ENCODE data around the gene CLNK. TPM values are rescaled to one million over a fixed set of nuclear protein-coding genes. Genes with fewer than 3 reads are reported as not detected.

Gene CLNK
- total RNA-seq, 1 experiment from 2014 or later = not detected

DNA sequence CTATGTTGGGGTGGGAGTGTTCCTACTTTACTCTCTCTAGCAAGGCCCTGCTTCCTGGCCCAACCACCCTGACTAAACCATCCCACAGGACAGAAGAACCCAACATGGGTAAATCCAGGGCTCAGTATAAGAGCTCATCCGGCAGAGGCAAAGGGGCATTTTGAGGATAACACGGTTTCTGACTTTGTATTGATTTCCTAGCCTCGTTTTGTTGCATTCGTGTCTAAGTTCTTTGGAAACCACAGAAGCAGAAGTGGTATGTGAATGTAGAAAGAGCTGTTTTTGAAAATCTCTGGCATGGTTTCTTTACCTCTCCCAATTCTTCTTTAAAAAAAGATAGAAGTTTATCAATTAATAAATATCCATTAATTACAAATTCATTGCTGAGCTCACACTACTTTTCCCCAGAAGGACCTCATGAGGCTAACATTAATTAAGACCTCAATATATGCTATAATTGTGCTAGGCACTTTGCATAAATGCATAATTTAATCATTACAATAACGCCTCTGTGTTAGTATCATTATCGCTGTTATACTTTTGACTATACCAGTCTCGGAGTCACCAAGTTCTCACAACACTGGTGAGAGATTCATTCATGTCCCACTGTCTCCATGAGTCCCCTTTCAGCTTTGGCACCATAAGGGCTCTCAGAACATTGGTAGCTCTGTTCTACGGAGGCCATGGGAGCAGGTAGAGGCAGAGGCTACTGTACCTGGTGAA is 5.8 kb upstream of the CLNK start:
- Histone ChIP-seq H3K27me3 (no peaks in the 10 kb centered on the region), H3K27ac (no peak overlapping the region), H3K4me1 (no peaks in the 10 kb centered on the region), H3K36me3 (no peaks in the 10 kb centered on the region), H3K9me3 (replicated peaks) (no peaks in the 10 kb centered on the region), H3K4me3 (no peak overlapping the region)
- DNase-seq = no peak

DNA sequence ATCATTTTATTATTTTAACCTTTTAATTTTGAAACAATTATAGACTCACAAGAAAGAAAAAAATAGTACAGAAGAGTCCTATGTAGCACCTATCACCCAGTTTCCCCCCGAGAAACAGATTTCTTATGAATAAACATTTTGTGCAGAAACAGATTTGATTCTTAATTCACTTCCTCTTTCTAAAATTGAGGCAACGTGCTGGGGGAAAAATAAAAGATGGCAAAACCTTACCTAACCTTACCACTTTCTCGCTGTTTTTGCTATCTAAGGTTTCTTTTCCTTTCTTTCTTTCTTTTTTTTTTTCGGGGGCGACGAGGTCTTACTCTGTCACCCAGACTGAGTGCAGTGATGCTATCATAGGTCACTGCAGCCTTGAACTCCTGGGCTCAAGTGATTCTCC is 4.3 kb upstream of the CLNK start:
- Histone ChIP-seq H3K4me1 (no peaks in the 10 kb centered on the region), H3K27me3 (no peaks in the 10 kb centered on the region), H3K27ac (no peak overlapping the region), H3K36me3 (no peaks in the 10 kb centered on the region), H3K4me3 (no peak overlapping the region), H3K9me3 (replicated peaks) (no peaks in the 10 kb centered on the region)
- no peak for DNase-seq

DNA sequence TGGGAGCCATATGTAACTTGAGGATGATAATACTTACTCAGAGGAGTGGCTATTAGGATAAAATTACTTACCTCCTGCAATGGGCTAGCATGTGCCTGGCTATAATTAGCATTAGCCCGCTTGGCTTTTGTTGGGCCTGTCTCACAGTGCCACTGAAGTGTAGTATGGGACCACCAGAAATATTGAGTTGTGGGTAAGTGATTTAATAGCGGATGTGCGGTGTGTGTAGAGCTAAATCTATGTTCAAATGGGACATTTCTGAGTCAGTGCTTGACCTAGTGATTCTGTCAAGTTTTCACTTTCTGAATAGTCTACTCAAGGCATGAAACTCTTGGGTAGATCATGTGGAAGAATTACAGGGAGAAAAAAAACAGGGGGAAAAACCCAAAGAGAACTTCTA is 3.5 kb upstream of the CLNK start:
- H3K4me3 ChIP-seq = no peak overlapping the region
- H3K27ac ChIP-seq = no peak overlapping the region
- no peaks in the 10 kb centered on the region for H3K9me3 ChIP-seq (replicated peaks)
- no peaks in the 10 kb centered on the region for H3K36me3 ChIP-seq
- no peaks in the 10 kb centered on the region for H3K27me3 ChIP-seq
- H3K4me1 ChIP-seq = no peaks in the 10 kb centered on the region
- no peak for DNase-seq

DNA sequence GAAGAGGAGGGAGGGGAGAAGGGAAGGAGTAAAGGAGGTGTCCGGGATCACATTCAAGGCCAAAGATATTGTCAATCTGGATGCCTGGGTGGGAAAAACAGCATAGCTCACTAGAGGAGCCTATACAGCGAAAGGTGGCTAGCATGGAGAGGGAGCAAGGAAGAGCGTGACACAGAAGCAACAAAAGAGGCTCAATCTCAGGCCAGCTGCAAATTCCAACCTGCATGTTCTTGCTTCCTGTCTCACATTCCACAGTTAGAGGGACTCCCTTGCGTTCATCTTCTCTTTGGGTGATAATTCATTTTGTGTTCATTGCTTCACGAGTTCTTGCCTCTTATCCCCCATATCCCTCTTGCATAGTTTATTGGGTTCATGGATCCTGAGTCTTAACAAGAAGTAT is 3.0 kb upstream of the CLNK start:
- no peak overlapping the region for H3K4me3 ChIP-seq
- no peak overlapping the region for H3K27ac ChIP-seq
- H3K27me3 ChIP-seq = 0 out of 2 replicates have a peak, but pooled peaks cover 3% of the 10 kb centered on the region
- no peaks in the 10 kb centered on the region for H3K9me3 ChIP-seq (replicated peaks)
- H3K36me3 ChIP-seq = no peaks in the 10 kb centered on the region
- DNase-seq = no peak
- no peaks in the 10 kb centered on the region for H3K4me1 ChIP-seq

DNA sequence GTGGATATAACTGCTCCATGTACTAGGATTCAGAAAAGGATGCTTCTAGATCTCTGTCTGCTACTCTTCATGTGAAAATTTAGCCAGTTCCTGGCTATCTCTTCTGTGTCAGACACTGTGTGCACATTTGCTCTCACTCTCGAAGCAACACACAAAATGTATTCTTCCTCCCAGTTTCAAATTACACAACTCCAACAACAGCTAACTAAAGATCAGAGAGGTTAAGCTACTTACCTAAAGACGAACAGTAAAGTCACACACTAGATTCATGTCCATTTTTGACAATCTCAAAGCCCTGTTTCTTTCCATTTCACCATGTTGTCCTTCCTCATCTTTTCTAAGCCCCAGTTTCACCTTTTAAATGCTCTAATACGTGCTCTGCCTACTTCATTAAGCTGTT is 2.2 kb downstream of the CLNK start:
- no peak overlapping the region for H3K27ac ChIP-seq
- DNase-seq = no peak
- H3K4me3 ChIP-seq = no peak overlapping the region

DNA sequence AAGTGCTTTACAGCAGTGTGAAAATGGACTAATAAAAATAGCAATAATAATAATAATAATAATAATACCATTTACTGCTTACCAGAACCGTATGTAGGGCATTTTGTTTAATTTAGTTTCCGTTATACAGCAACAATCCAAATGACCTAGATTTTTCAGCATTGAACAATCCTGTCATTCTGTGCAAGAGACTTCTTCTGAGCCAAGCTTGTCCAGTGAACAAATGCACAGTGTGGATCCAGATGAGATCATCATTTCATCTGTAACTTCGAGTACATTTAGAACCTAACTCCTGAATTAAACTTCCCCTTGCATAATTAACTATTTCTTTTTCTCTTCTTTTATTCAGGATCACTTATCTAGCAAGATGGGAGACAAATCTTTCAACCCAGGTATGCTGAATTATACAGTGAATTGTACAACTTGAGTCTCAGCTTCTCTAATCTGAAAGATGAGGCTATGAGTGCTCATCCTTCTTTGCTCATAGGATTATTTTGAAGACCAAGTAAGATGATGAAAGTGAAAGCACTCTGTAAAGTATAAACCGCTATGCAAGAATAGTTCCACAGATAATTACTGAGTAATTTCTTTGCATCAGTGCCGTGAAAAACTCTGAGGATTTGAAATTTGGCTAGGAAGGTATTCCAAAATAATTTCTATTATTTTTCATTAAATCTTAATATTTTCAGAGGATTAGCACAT is 6.6 kb downstream of the CLNK start:
- DNase-seq = no peak
- Histone ChIP-seq H3K27ac (no peak overlapping the region), H3K4me1 (no peaks in the 10 kb centered on the region), H3K9me3 (replicated peaks) (no peaks in the 10 kb centered on the region; the same call in 1 of the 2 replicates), H3K36me3 (no peaks in the 10 kb centered on the region), H3K4me3 (no peak overlapping the region), H3K27me3 (0 out of 2 replicates have a peak, but pooled peaks cover 4% of the 10 kb centered on the region)

More for the DNA sequence above, 2.2 kb downstream of the CLNK start:
- Histone ChIP-seq H3K36me3 (no peaks in the 10 kb centered on the region), H3K9me3 (replicated peaks) (no peaks in the 10 kb centered on the region), H3K27me3 (0 out of 2 replicates have a peak, but pooled peaks cover 4% of the 10 kb centered on the region), H3K4me1 (no peaks in the 10 kb centered on the region)

DNA sequence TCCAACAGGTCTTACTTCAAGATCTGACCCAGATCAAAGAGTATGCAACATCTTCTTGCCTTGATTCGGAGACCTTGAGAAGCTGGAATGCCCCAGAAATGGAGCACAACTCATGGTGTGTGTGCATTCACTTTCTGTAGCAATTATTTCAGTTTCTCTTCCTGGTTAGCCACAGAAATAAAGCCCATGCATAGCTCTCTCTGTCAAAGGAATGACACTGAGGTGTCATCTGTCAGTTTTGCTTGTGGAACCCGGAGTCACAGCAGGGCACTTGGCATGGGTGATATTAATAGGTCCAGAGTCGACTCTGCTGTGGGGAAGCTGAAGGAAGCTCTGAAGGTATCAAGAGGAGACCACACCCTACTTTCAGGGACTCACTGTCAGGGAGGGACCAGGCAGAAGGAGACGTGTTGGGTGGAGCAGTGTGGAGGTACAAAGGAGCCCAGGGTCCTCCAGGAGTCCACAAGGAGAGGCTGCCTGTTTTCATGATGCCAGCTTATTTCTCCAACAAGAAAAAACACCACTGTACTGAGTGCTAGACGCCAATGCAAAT is 10.7 kb downstream of the CLNK start:
- Histone ChIP-seq H3K36me3 (no peaks in the 10 kb centered on the region), H3K4me1 (no peaks in the 10 kb centered on the region), H3K9me3 (replicated peaks) (no peaks in the 10 kb centered on the region; the same call in 1 of the 2 replicates), H3K27ac (no peak overlapping the region), H3K27me3 (no peaks in the 10 kb centered on the region), H3K4me3 (no peak overlapping the region)
- no peak for DNase-seq

GRCh38 chr4:10672379-10672778 is 12.2 kb downstream of the CLNK start:
- Histone ChIP-seq H3K9me3 (replicated peaks) (no peaks in the 10 kb centered on the region; the same call in 1 of the 2 replicates), H3K4me1 (no peaks in the 10 kb centered on the region), H3K4me3 (no peak overlapping the region), H3K27me3 (no peaks in the 10 kb centered on the region), H3K36me3 (no peaks in the 10 kb centered on the region), H3K27ac (no peak overlapping the region)
- no peak for DNase-seq

DNA sequence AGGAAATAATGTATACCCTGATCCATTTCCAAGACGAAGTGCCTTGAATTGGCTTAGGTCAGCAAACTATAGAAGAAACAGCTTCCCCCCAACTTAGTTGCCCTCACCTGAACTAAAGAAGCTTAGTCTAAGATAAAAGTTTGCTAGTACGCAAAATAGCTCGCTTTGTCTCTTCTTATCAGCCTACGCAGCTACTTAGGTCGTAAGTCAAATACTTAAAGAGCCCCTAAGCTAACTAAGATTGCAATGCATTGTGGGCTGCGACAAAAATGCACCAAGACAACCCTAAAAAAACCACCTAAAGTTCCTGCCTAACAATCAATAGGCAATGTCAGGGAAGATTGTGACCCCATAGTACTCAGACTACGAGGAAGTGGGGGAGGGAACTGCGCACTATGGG is 12.8 kb downstream of the CLNK start:
- no peak overlapping the region for H3K27ac ChIP-seq
- no peaks in the 10 kb centered on the region for H3K4me1 ChIP-seq
- H3K27me3 ChIP-seq = no peaks in the 10 kb centered on the region
- DNase-seq = no peak
- H3K9me3 ChIP-seq (replicated peaks) = no peaks in the 10 kb centered on the region; the same call in 1 of the 2 replicates
- H3K36me3 ChIP-seq = no peaks in the 10 kb centered on the region
- H3K4me3 ChIP-seq = no peak overlapping the region

GRCh38 chr4:10671366-10671765 is 13.2 kb downstream of the CLNK start:
- H3K36me3 ChIP-seq = no peaks in the 10 kb centered on the region
- no peak overlapping the region for H3K4me3 ChIP-seq
- no peaks in the 10 kb centered on the region for H3K27me3 ChIP-seq
- no peak overlapping the region for H3K27ac ChIP-seq
- H3K4me1 ChIP-seq = no peaks in the 10 kb centered on the region
- no peaks in the 10 kb centered on the region; the same call in 1 of the 2 replicates for H3K9me3 ChIP-seq (replicated peaks)
- DNase-seq = no peak

DNA sequence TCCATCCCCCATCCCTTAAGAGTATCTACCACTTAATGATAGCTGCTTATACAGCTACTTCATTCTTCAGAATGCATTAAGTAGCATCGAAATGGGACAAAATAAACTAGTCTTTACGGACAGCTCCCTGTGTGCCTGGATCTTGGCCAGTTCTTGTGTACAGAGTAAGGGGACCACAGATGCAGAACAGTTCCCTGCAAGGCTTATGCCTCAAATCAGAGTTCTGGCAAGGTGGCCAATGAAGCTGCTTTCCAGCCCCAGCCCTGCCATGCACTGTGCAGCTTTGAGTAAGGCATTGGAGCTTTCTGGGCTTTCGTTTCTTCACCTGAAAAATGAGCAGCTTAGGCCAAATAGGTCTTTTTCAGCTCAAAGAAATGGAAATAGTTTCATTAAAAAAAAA is 14.2 kb downstream of the CLNK start:
- Histone ChIP-seq H3K27ac (no peak overlapping the region), H3K4me1 (no peaks in the 10 kb centered on the region), H3K9me3 (replicated peaks) (no peaks in the 10 kb centered on the region; the same call in 1 of the 2 replicates), H3K36me3 (no peaks in the 10 kb centered on the region), H3K27me3 (no peaks in the 10 kb centered on the region), H3K4me3 (no peak overlapping the region)
- DNase-seq = no peak

GRCh38 chr4:10667701-10668326 is 16.8 kb downstream of the CLNK start:
- no peak overlapping the region for H3K27ac ChIP-seq
- H3K9me3 ChIP-seq (replicated peaks) = no peaks in the 10 kb centered on the region; the same call in 1 of the 2 replicates
- H3K4me1 ChIP-seq = no peaks in the 10 kb centered on the region
- DNase-seq = no peak
- no peaks in the 10 kb centered on the region for H3K27me3 ChIP-seq
- H3K4me3 ChIP-seq = no peak overlapping the region
- no peaks in the 10 kb centered on the region for H3K36me3 ChIP-seq

- no peaks in the 10 kb centered on the region for H3K27me3 ChIP-seq
- no peak overlapping the region for H3K4me3 ChIP-seq
- H3K36me3 ChIP-seq = no peaks in the 10 kb centered on the region
- DNase-seq = no peak
- H3K27ac ChIP-seq = no peak overlapping the region
- no peaks in the 10 kb centered on the region for H3K9me3 ChIP-seq (replicated peaks)
- no peaks in the 10 kb centered on the region for H3K4me1 ChIP-seq
Observed at GRCh38 chr4:10666616-10667015, 18.0 kb downstream of the CLNK start.

DNA sequence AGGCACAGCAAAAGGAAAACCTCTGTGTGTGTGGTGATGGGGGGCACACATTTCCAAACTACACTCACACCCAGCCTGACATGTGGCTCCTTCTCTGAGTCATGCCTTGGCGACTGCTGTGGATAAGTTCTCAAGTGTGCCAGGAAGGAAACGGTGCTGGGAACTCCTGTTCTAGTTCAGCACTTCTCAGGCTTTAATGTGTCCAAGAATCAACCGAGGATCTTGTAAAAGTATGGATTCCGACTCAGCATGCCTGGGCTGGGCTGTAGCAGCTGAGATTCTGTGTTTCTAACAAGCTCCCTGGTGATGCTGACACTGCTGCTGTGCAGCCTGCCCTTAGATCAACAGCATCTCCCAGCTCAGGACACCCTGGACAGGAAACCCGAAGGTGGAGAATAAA is 20.2 kb downstream of the CLNK start:
- H3K4me1 ChIP-seq = no peaks in the 10 kb centered on the region
- DNase-seq = no peak

GRCh38 chr4:10662937-10663336 is 21.6 kb downstream of the CLNK start:
- Histone ChIP-seq H3K27me3 (no peaks in the 10 kb centered on the region), H3K4me1 (no peaks in the 10 kb centered on the region), H3K27ac (no peak overlapping the region), H3K9me3 (replicated peaks) (no peaks in the 10 kb centered on the region), H3K4me3 (no peak overlapping the region), H3K36me3 (no peaks in the 10 kb centered on the region)
- DNase-seq = no peak

More for the DNA sequence above, 20.2 kb downstream of the CLNK start:
- H3K4me3 ChIP-seq = no peak overlapping the region
- H3K27ac ChIP-seq = no peak overlapping the region
- H3K27me3 ChIP-seq = no peaks in the 10 kb centered on the region
- H3K9me3 ChIP-seq (replicated peaks) = no peaks in the 10 kb centered on the region
- H3K36me3 ChIP-seq = no peaks in the 10 kb centered on the region

Measured in SJCRH30 (cell line).